K562 (cell line): Measurements from ENCODE around the gene ITK. TPM values are rescaled to one million over a fixed set of nuclear protein-coding genes. Genes with fewer than 3 reads are reported as not detected.

Experiments
- GATAD2B ChIP-seq: fragments of 450-650 bp; IDR thresholded peaks from 2 replicates; pipeline ENCODE4 v1.6.1; 2017; ENCODE audit warnings: mild to moderate bottlenecking, borderline replicate concordance
- KLF6 ChIP-seq: fragments of 250-450 bp; sonication (Bioruptor Pico); IDR thresholded peaks from 2 replicates; pipeline ENCODE4 v1.4.0; 2020; ENCODE audit warnings: mild to moderate bottlenecking, moderate library complexity, borderline replicate concordance
- POLR3A ChIP-seq: IDR thresholded peaks from 2 replicates; pipeline ENCODE4 v1.6.1; 2011; ENCODE audit warnings: borderline replicate concordance, mild to moderate bottlenecking, moderate library complexity; ENCODE audit not compliant: insufficient read length, insufficient read depth; ENCODE audit errors: extremely low read depth
- SAP30 ChIP-seq: fragments of 200-600 bp; sonication (generic); IDR thresholded peaks from 2 replicates; pipeline ENCODE4 v1.6.1; 2012; ENCODE audit warnings: borderline replicate concordance, low read depth, mild to moderate bottlenecking, moderate library complexity, low read length, control low read depth, inconsistent platforms; ENCODE audit not compliant: insufficient read depth, poor library complexity, severe bottlenecking
- SIN3A ChIP-seq, 2 experiments: fragments of 150-350 bp in 1 of 2; IDR thresholded peaks; 2 replicates each; pipeline ENCODE4 v1.6.1; 2011 to 2016; ENCODE audit warnings: borderline replicate concordance in 2 of 2, low read depth in 2 of 2, low read length in 2 of 2, mild to moderate bottlenecking in 2 of 2, moderate library complexity in 2 of 2; ENCODE audit not compliant: control insufficient read depth in 1 of 2
- SRSF7 ChIP-seq: fragments of 200-400 bp; formaldehyde crosslinking; optimal IDR thresholded peaks from 2 replicates; pipeline ENCODE3; 2017; ENCODE audit warnings: mild to moderate bottlenecking, low read depth, low read length
- polyA plus RNA-seq, 8 experiments: library from polyadenylated mRNA; depleted of rRNA in 4 of 8; stranded (reverse) in 5 of 8; unstranded in 3 of 8; fragments of >200 nt; fragmentation: Nextera tagmentation in 2 of 8; fragmentation: Illumina TruSeq in 1 of 8; extraction: Ambion mirVana in 2 of 8; extraction: Trizol in 1 of 8; gene quantifications; 2 replicates each; pipeline versions ENCODE4 v1.2.1 to v1.2.3, GENCODE V29; 2011 to 2014; ENCODE audit warnings: inconsistent platforms in 1 of 8, missing spikeins in 1 of 8
- total RNA-seq, 7 experiments: library from RNA; depleted of rRNA in 6 of 7; stranded (reverse); fragments of >200 nt in 6 of 7; fragmentation: Illumina TruSeq in 2 of 7; extraction: Trizol in 2 of 7; gene quantifications; 2 replicates each; pipeline versions ENCODE4 v1.2.1 to v1.2.3, GENCODE V29; 2011 to 2021; ENCODE audit warnings: low replicate concordance in 1 of 7
- TF ChIP-seq, protein P1 (sequence below), 2 experiments: fragments of 450-650 bp in 1 of 2; sonication (generic) in 1 of 2; formaldehyde crosslinking in 1 of 2; IDR thresholded peaks; 2 replicates each; pipeline versions ENCODE4 v1.7.1 to v1.9.0; 2016 to 2022; ENCODE audit warnings: inconsistent platforms in 1 of 2, mild to moderate bottlenecking in 1 of 2, missing genetic modification reagents in 1 of 2
- TF ChIP-seq, protein P2 (sequence below): fragments of 450-650 bp; IDR thresholded peaks from 2 replicates; pipeline ENCODE4 v1.6.1; 2017; ENCODE audit warnings: antibody characterized with exemption, mild to moderate bottlenecking

Gene ITK
- total and polyA plus RNA-seq, 9 of the 15 experiments (the other 6 are each of a cell fraction or from before 2014, with no cell fraction given), result 0.04 to 0.75 TPM; not detected in 7

DNA sequence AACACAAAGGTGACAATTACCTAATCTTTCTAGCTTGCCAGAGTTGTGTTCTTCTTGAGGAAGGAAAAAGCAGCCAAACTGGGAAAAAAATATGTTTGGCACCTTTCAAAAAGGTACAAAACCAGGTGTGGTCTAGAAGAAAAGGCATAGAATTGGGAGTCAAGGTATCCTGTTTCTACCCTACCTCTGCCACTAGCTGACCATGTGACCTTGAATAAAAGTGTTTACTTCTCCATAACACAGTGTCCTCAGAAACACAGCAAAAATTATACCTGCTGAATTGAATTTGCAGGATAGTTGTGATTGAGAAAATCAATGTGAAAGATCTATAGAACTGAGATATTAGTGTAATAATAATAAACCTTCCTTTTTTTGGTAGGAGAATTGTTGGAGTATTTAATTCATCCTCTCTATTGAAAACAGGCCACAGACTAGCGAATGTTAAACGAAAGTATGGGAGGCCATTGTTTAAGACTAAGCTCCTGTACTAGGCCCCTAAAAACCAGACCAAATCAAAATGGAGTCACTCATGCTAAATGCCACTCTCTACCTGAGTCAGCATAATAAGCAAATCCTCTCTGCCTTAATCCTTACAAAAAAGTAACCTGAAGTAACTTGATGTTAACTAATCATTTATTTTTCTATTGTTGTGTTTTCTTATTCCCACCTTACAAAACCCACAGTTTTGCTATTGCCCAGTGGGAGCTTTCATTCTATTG is 97.8 kb downstream of the ITK start (continued):
- TF ChIP-seq, protein P1, sequence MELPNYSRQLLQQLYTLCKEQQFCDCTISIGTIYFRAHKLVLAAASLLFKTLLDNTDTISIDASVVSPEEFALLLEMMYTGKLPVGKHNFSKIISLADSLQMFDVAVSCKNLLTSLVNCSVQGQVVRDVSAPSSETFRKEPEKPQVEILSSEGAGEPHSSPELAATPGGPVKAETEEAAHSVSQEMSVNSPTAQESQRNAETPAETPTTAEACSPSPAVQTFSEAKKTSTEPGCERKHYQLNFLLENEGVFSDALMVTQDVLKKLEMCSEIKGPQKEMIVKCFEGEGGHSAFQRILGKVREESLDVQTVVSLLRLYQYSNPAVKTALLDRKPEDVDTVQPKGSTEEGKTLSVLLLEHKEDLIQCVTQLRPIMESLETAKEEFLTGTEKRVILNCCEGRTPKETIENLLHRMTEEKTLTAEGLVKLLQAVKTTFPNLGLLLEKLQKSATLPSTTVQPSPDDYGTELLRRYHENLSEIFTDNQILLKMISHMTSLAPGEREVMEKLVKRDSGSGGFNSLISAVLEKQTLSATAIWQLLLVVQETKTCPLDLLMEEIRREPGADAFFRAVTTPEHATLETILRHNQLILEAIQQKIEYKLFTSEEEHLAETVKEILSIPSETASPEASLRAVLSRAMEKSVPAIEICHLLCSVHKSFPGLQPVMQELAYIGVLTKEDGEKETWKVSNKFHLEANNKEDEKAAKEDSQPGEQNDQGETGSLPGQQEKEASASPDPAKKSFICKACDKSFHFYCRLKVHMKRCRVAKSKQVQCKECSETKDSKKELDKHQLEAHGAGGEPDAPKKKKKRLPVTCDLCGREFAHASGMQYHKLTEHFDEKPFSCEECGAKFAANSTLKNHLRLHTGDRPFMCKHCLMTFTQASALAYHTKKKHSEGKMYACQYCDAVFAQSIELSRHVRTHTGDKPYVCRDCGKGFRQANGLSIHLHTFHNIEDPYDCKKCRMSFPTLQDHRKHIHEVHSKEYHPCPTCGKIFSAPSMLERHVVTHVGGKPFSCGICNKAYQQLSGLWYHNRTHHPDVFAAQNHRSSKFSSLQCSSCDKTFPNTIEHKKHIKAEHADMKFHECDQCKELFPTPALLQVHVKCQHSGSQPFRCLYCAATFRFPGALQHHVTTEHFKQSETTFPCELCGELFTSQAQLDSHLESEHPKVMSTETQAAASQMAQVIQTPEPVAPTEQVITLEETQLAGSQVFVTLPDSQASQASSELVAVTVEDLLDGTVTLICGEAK (IDR thresholded peaks at IDR 0.05), result no peak
- TF ChIP-seq, protein P1 (CRISPR knock-in tag; IDR thresholded peaks at IDR 0.05), result no peak
- TF ChIP-seq GATAD2B (no peak), KLF6 (CRISPR knock-in tag) (peak; percentile 99), POLR3A (no peak), SIN3A (IDR thresholded peaks at IDR 0.05; ENCODE audit: borderline replicate concordance in 2 of 2, control insufficient read depth in 1 of 2, low read depth in 2 of 2, low read length in 2 of 2) (no peak), SRSF7 (no peak), SAP30 (no peak)
- TF ChIP-seq, protein P2, sequence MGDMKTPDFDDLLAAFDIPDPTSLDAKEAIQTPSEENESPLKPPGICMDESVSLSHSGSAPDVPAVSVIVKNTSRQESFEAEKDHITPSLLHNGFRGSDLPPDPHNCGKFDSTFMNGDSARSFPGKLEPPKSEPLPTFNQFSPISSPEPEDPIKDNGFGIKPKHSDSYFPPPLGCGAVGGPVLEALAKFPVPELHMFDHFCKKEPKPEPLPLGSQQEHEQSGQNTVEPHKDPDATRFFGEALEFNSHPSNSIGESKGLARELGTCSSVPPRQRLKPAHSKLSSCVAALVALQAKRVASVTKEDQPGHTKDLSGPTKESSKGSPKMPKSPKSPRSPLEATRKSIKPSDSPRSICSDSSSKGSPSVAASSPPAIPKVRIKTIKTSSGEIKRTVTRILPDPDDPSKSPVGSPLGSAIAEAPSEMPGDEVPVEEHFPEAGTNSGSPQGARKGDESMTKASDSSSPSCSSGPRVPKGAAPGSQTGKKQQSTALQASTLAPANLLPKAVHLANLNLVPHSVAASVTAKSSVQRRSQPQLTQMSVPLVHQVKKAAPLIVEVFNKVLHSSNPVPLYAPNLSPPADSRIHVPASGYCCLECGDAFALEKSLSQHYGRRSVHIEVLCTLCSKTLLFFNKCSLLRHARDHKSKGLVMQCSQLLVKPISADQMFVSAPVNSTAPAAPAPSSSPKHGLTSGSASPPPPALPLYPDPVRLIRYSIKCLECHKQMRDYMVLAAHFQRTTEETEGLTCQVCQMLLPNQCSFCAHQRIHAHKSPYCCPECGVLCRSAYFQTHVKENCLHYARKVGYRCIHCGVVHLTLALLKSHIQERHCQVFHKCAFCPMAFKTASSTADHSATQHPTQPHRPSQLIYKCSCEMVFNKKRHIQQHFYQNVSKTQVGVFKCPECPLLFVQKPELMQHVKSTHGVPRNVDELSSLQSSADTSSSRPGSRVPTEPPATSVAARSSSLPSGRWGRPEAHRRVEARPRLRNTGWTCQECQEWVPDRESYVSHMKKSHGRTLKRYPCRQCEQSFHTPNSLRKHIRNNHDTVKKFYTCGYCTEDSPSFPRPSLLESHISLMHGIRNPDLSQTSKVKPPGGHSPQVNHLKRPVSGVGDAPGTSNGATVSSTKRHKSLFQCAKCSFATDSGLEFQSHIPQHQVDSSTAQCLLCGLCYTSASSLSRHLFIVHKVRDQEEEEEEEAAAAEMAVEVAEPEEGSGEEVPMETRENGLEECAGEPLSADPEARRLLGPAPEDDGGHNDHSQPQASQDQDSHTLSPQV, result peak; percentile 81
